ENCODE results near the gene ZNF439. TPM values are rescaled to one million over a fixed set of nuclear protein-coding genes. Genes with fewer than 3 reads are reported as not detected.
"Not testable (repeated sequence)": the region's sequence is repeated elsewhere in the genome, so short reads cannot be mapped to it uniquely, and the experiment has no call there.

Gene ZNF439
- polyA plus RNA-seq, 3 donors: 16.9 to 29.9 (median 25.6) TPM

DNA sequence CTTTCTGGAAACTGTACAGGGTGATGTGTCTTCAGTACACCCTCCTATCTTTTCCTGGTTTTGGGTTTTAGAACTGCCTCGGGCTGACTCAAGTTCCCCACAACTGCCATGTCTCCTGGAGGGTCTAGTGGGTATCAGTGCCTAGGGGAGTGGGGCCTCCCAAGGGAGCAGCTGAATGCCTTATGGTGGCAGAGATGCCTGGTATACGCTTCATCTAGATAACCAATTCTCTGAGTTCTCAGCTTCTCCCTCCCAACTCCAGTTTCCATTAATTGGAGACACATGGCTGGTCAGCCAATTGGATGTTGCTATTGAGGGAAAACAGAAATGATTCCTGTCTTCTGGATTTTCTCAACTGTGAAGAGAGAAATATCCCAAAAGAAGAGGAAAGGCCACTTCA lies 12.8 kb downstream of the ZNF439 start:
- DNase-seq: no peak

DNA sequence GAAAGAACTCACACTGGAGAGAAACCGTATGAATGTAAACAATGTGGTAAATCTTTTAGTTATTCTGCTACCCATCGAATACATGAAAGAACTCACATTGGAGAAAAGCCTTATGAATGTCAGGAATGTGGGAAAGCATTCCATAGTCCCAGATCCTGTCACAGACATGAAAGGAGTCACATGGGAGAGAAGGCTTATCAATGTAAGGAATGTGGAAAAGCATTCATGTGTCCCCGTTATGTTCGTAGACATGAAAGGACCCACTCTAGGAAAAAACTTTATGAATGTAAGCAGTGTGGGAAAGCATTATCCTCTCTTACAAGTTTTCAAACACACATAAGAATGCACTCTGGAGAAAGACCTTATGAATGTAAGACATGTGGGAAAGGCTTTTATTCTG lies 19.2 kb downstream of the ZNF439 start:
- DNase-seq: not testable (repeated sequence)

DNA sequence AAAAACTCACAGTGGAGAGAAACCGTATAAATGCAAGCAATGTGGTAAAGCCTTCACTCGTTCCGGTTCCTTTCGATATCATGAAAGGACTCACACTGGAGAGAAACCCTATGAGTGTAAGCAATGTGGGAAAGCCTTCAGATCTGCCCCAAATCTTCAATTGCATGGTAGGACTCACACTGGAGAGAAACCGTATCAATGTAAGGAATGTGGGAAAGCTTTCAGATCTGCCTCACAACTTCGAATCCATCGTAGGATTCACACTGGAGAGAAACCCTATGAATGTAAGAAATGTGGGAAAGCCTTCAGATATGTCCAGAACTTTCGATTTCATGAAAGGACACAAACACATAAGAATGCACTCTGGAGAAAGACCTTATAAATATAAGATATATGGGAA lies 19.7 kb downstream of the ZNF439 start:
- DNase-seq: no peak

DNA sequence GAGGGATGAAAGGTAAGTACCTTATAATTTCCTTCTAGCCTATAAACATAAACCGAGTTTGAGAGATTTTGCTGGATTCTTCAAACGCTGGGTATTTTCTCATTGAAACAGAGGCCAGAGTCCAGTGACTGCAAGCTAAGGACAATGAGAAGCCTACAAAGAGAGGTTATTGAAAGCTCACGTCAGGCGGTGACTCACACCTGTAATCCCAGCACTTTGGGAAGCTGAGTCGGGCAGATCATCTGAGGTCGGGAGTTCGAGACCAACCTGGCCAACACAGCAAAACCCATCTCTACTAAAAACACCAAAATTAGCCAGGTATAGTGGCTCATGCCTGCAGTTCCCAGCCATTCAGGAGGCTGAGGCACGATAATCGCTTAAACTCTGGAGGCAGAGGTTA lies 24.1 kb downstream of the ZNF439 start:
- DNase-seq: no peak

DNA sequence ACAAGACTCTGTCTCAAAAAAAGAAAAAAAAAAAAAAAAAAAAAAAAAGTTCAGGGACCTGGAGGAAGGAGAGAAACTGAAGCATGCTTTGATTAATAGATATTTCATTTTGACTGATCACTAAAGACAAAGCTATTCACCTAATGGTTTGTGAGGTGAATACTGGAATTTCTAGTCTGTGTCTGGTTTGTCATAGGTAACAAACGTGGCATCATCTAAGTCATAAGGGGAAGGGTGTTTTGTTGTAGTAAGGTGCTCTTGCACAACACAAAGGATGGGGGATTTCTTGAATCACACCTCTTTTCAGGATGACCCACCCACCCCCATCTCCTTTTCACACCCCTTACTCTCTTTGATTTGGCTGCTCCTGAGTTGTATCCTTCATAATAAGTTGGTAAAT lies 25.2 kb downstream of the ZNF439 start:
- DNase-seq: no peak

DNA sequence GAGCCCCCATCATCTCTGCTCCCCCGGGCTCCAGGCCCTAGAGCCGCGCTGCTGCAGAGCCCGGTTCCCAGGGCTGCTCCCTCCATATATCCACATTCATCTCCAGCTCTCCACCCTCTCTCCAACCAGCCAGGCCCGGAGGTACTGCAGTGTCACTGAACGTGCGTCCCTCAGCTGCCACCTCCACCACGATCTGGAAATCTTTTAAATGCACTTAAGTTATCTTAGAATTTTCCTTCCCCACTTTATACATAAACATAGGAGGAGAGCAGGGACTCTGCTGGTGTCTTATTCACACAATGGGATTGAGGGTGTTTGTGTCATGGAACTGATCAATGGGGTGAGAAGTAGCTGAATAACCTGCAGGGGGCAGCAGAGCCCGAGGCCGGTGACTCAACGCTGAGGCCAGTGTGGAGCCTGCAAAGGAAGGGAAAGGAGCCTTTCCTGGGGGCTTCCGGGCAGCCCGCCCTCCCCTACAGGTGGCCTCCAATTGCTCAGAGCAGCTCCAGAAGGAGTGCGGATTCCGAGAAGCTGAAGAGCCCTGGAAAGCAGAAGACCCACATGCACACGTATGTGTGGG lies 31.3 kb downstream of the ZNF439 start:
- not testable (repeated sequence) for DNase-seq

DNA sequence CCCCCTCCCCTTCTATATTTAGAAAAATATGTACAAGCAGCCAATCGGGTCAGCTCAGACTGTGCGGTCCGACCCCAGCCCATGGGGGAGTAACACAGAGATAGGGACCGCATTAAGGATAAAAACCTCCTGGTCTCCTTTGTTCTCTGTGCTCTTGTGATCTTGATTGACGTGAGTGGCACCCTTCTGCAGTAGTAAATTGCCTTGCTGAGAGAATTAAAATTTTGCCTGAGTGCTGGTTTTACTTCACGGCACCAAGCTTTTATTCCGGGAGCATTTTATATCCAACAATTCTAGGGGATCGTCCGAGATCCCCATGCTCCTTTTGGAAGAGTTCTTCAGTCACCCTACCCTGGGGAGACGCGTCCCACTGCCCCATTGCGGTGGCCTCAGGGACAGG lies 32.1 kb downstream of the ZNF439 start:
- DNase-seq: no peak

DNA sequence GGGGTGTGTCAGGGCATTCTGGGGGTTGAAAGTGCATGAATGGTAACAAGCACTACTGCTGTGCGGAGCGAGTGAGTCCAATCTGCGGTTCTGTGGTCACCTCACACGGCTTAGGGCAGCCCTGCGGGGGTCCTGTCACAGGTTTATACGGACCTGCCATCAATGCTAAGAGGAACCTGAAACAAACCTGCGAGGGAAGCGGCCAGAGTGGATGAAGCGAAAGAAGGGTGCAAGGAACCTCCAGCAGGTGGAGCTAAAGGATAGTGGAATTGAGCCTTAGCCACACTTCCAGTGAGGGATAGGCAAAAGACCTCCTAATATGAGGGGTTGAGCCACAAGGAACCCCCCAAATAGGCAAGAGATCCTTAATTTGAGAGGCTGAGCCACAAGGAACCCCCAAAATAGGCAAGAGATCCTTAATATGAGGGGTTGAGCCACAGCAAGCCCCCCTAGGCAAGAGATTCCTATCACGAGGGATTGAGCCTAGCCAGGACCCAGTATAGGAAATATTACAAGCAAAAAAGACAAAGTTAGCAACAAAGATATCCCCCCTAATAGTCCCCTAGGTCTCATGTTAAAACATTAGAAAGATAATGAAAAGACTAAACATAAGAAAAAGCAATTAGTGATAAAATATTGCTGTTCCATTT lies 32.8 kb downstream of the ZNF439 start:
- peak; percentile 60 for DNase-seq

DNA sequence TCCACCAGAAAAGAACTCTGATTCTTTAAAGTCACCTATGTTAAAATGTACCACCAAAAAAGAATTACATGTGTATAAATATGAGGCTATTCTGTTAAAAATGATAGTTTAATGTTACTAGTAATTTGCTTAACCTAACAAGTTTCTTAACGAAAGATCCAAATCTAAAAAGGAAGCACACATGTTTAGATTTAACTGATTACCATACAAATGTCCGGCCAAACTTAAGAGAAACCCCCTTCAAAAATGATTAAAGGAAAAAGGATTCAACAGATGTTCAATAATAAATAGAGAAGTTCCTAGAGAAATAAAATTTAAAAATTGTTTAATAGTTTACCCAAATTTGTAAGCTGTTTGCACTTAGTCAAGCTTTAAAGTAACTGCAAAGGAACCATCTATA lies 34.1 kb downstream of the ZNF439 start:
- DNase-seq: no peak

DNA sequence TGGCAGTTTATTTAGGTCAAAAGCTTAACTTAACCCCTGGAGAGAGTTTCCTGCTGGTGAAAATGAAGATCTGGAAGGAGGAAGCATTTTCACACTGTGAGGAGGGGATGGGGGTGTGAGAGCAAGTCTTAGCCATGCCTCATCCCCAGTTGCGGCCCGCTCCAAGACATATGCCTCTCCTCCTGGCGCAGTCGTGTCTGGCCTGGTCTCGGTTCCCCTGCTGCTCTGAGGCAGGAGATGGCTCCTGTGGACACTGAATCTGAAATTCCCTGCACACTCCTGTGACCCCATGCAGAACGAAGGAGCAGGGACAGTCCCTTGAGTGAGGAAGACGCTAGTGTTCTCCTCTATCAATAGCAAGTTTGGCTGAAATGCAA lies 38.7 kb downstream of the ZNF439 start:
- DNase-seq: no peak

DNA sequence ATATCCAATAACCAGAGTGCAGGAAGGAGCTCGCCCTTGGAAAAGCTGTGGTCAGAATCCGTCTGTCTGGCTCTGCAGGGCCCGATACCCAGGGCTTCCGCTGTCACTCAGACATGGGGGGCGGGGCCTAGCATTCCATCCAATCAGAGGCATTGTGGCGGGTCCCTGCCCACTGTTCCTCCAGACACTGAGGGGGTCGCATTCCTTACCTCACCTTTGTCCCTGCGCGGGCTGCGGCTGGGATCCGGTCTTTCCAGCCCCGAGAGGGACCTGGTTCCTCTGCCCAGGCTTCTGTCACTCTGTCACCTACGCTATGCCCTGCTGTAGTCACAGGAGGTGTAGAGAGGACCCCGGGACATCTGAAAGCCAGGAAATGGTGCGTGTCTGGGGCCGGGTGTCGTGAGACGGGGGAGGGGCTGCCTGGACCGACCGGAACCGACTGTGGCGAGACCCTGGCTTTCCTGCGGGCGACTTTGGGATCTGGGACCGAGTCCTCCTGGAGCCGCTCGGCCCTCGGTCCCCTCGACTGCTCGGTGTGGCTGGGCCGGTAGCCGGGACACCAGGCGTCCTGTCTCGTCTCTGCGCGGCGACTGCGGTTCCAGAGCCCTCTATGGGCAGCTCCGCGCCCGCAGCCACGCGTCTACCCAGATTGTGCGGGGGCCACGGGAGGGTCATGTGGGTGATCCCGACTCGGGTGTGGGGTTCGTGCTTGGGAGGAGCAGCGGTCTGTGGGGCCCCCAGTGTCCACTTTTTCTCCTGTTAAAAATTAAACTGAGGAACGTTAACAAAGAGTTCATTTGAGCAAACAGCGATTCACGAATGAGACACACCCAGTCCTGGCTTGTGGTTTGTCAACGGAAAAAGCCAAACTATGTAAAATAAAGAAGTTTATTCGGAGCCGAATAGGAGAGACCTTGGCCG lies 39.3 kb downstream of the ZNF439 start, which contains the start of gene ZNF69:
Gene ZNF69 (plus strand): TSS at position 172 of the 921 bp plus-strand sequence. CDS start 142 bp downstream, at position 314.
- DNase-seq: peak; percentile 94

DNA sequence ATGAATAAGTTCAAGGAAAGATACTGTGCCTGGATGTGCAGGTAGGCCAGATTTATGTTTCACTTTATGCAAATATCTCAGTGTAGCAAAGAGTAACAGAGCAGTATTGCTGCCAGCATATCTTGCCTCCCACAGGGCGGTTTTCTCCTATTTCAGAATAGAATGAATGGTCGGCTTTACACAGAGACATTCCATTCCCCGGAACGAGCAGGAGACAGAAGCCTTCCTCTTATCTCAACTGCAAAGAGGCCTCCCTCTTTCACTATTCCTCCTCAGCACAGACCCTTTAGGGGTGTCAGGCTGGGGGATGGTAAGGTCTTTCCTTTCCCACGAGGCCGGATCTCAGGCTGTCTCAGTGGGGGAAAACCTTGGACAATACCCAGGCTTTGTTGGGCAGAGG lies 41.4 kb downstream of the ZNF439 start:
- not testable (repeated sequence) for DNase-seq

DNA sequence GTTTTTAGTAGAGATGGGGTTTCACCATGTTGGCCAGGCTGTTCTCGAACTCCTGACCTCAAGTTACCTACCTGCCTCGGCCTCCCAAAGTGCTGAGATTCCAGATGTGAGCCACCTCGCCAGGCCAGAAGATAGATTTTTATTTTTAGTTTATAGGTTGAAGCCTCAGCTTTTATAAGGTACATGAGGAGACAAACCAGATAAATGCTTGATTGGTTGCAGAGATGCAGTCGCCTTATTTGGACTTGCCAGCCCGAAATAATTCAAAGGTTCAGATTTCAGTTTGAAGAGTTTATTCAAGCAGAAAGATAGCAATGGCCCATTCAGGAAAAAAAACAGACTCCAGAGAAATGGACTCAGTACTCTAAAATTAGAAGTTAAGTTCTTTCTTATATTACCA lies 42.1 kb downstream of the ZNF439 start:
- DNase-seq: no peak

DNA sequence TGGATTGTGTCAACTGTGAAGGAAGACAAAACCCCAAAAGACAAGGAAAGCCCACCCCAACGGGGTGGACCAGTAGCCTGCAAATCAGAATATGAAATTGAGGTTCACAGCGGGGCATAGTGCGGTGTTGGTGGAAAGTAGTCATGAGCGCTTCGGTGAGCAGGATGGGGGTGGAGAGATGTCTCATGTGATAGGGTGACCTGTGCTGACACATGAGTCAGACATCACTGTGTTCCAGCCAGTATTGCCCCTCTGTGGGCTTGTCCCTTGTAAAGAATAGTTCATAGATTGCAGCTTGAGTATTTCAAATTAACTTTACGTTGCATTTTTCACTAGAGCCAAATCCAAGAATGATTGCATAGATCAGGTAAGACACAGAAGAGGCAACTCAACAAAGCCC lies 46.3 kb downstream of the ZNF439 start:
- DNase-seq: no peak

DNA sequence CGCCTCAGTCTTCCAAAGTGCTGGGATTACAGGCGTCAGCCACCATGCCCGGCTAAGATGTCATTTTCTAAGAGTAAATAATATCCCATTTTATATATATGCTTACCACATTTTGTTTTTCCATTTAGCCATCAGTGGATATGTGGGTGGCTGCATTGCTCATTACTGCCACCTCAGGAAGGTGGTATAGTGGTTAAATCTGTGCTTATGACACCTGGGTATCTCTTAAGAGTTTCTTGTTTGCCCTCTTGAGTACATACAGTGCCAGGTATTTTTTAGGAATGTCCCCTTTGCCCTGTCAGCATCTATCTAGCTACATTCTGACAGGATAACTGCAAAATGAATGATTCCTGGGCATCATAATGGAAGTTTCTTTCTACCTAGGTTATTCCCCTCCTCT lies 53.7 kb downstream of the ZNF439 start:
- no peak for DNase-seq

DNA sequence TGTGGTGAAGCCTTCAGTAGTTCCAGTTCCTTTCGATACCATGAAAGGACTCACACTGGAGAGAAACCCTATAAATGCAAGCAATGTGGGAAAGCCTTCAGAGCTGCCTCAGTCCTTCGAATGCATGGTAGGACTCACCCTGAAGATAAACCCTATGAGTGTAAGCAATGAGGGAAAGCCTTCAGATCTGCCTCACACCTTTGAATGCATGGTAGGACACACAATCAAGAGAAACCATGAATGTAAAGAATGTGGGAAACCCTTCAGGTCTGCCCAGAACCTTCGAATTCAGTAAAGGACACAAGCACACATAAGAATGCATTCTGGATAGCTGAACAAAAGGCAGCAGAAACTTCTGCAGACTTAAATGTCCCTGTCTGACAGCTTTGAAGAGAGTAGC lies 57.4 kb downstream of the ZNF439 start:
- no peak for DNase-seq

DNA sequence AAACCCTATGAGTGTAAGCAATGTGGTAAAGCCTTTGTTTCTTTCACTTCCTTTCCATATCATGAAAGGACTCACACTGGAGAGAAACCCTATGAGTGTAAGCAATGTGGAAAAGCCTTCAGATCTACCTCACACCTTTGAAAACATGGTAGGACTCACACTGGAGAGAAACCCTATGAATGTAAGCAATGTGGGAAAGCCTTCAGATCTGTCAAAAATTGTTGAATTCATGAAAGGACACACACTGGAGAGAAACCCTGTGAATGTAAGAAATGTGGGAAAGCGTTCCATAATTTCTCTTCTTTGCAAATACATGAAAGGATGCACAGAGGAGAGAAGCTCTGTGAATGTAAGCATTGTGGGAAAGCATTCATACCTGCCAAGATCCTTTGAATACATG lies 63.4 kb downstream of the ZNF439 start:
- DNase-seq: not testable (repeated sequence)

DNA sequence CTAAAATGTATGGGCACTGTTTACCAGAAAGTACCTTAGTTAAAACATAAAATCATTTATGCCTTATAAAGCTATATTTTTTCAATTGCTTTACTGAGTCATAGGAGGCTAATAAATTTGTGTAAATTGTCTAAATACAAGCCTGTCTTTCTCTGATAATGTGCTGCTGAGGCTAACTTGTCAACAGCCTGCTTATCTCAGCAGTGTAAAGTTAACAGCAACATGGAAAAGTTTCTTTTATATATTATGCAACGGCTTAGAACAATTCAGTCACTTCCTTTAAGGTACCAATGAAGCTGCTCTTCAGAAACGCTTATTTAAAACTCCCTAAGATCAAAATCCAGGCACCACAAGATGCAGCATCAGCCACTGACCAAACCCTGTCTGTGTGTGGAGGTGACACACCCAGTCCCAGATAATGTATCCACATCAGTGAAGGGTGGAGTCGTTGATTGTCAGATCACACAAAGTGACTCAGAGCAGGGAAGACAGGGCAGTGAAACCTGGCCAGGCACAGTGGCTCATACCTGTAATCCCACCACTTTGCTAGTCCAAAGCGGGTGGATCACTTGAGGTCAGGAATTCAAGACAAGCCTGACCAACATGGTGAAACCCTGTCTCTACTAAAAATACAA lies 66.0 kb downstream of the ZNF439 start:
- not testable (repeated sequence) for DNase-seq
